ENCODE data around the gene MYO9B.

The MYO9B gene

DNA sequence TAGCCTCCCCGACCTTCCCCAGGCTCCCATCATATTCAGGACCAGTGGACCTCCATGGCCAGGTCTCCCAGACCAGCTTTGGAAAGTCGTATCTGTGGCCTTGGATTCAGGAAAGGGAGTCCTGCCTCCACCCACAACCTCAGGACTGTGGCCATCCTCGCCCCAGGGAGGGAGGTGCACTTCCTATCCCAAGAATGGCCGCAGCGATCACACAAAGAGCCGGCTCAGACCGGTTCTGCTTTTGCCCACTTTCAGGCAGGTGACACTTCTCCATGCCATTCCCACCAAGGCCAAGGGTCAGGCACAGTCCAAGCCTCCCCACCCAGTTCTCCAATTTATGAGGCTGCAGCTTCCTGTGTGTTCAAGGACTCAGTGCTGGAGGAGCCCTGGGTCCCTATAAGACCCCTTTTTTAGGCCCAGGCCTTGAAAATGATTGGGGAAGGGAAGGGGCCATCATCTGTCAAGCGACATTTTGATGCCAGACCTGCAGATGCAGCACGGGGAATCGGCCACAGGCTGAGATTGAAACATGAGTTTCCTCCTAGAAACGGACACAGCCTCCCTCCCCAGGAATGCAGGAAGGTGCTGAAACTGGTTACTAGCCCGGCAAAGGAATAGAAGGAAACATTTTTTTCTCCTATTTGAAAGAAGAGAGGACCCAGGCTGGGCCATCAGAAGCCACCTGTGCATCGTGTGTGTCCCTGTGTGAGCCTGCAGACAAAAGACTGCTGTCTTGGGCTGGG is 74.0 kb downstream of the MYO9B start:
- TF ChIP-seq, protein P1, sequence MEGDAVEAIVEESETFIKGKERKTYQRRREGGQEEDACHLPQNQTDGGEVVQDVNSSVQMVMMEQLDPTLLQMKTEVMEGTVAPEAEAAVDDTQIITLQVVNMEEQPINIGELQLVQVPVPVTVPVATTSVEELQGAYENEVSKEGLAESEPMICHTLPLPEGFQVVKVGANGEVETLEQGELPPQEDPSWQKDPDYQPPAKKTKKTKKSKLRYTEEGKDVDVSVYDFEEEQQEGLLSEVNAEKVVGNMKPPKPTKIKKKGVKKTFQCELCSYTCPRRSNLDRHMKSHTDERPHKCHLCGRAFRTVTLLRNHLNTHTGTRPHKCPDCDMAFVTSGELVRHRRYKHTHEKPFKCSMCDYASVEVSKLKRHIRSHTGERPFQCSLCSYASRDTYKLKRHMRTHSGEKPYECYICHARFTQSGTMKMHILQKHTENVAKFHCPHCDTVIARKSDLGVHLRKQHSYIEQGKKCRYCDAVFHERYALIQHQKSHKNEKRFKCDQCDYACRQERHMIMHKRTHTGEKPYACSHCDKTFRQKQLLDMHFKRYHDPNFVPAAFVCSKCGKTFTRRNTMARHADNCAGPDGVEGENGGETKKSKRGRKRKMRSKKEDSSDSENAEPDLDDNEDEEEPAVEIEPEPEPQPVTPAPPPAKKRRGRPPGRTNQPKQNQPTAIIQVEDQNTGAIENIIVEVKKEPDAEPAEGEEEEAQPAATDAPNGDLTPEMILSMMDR (conservative IDR thresholded peaks at IDR 0.05; ENCODE audit: low read length) = no peak
- no peak for DNase-seq (ENCODE audit: low read depth)

DNA sequence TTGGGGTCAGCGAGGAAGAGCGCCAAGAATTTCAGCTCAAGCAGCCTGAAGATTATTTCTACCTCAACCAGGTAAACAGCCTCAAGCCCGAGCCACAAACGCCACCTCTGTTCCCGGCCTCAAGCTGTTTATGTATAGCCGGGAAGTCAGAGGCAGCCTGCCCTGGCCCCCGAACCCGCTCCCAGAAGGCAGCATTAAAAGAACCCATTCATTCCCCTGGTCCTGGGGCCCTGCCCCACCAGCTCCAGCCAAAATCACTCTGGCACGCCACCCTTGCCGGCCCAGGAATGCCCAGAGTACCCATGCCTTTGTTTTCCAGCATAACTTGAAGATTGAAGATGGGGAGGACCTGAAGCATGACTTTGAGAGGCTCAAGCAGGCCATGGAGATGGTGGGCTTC is 78.4 kb downstream of the MYO9B start:
- no peak for DNase-seq (ENCODE audit: low read depth)
- TF ChIP-seq, protein P1 (conservative IDR thresholded peaks at IDR 0.05; ENCODE audit: low read length) = no peak
- no peak overlapping the region for H3K4me3 ChIP-seq (ENCODE audit: low read length)

More for the DNA sequence above, 74.0 kb downstream of the MYO9B start:
- H3K4me3 ChIP-seq (ENCODE audit: low read length) = no peak overlapping the region

DNA sequence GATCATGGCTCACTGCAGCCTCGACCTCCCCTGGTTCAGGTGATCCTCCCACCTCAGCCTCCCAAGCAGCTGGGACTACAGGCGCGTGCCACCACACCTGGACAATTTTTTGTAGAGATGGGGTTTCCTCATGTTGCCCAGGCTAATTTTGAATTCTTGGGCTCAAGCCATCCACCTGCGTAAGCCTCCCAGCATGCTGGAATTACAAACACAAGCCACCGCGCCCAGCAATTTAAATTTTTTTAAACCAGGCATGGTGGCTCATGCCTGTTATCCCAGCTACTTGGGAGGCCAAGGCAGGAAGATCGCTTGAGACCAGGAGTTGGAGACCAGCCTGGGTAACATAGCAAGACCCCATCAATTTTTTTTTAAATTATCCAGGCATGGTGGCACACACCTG is 79.7 kb downstream of the MYO9B start:
- H3K4me3 ChIP-seq (ENCODE audit: low read length) = no peak overlapping the region
- TF ChIP-seq, protein P1 (conservative IDR thresholded peaks at IDR 0.05; ENCODE audit: low read length) = no peak
- DNase-seq (ENCODE audit: low read depth) = no peak

DNA sequence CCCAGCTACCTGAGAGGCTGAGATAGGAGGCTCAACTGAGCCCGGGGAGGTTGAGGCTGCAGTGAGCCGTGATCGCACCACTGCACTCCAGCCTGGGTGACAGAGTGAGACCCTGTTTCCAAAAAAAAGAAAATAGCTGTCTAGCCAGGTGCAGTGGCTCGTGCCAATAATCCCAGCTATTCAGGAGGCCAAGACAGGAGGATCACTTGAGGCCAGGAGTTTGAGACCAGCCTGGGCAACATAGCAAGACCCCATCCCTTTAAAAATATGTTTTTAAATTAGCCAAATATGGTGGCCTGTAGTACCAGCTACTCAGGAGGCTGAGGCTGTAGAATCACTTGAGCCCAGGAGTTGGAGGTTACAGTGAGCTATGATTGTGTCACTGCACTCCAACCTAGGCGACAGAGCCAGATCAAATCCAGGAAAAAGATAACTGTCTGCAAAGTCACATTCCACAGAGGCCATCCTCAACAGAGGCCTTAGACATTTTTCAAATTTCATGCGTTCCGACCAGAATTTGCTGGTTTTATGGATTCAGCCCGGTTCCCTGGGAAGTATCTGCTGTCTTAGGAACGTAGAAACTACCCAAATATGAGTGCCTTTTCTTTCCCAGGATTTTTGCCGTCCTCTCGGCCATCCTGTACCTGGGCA is 80.8 kb downstream of the MYO9B start:
- no peak overlapping the region for H3K4me3 ChIP-seq (ENCODE audit: low read length)
- TF ChIP-seq, protein P1 (conservative IDR thresholded peaks at IDR 0.05; ENCODE audit: low read length) = no peak
- DNase-seq (ENCODE audit: low read depth) = no peak

DNA sequence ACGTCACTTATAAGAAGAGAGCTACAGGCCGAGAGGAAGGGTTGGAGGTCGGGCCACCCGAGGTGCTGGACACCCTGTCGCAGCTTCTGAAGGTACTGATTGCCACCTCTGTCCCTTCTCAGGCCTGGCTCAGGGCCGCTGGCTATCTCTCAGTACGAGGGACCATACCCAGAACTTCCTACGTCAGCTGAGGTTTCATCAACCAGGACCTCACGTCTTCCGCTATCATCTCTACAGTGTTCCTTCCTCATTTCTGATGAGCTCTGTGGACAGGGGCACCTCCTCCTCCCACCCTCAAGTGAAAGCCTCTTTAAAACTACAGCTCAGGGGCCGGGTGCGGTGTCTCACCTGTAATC is 81.3 kb downstream of the MYO9B start:
- TF ChIP-seq, protein P1 (conservative IDR thresholded peaks at IDR 0.05; ENCODE audit: low read length) = no peak
- DNase-seq (ENCODE audit: low read depth) = no peak
- no peak overlapping the region for H3K4me3 ChIP-seq (ENCODE audit: low read length)

DNA sequence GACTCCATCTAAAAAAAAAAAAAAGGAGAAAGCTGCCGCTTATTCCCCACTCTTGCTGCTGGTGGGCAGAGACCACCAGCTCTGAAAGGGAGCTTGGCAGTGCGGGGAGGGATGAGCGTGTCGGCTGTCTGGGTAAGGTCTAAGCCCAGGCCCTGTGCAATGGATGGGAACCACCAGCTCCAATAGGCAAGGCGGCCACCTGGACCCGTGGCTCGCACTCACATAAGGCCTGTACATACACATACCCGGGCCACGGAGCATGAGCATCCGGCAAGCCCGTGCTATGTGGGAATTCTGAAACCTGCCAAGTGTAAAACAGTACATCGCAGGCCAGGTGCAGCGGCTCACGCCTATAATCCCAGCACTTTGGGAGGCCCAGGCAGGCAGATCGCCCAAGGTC is 83.0 kb downstream of the MYO9B start:
- DNase-seq (ENCODE audit: low read depth) = no peak
- no peak overlapping the region for H3K4me3 ChIP-seq (ENCODE audit: low read length)
- TF ChIP-seq, protein P1 (conservative IDR thresholded peaks at IDR 0.05; ENCODE audit: low read length) = no peak

All from AG10803 (cell line).